Smooth muscle cell (in vitro differentiated cells): ENCODE data around the gene AGRN. TPM values are rescaled to one million over a fixed set of nuclear protein-coding genes. Genes with fewer than 3 reads are reported as not detected.

Experiments
- DNase-seq: peaks from one replicate; lab custom pipeline; 2025; ENCODE audit not compliant: unreplicated experiment; lab: John Stamatoyannopoulos, UW
- H2AFZ ChIP-seq: fragments of 200-600 bp; sonication (generic); 2 replicates; pipeline ENCODE4 v1.6.0; 2016; ENCODE audit warnings: antibody characterized with exemption, low read depth, mild to moderate bottlenecking
- H3F3A ChIP-seq: fragments of 200-600 bp; sonication (generic); 2 replicates; pipeline ENCODE4 v1.6.0; 2017; ENCODE audit warnings: antibody characterized with exemption, low read depth
- H3K27ac ChIP-seq: fragments of 200-600 bp; sonication (generic); 2 replicates; pipeline ENCODE4 v1.5.1; 2016; ENCODE audit warnings: low read depth, mild to moderate bottlenecking
- H3K27me3 ChIP-seq: fragments of 200-600 bp; sonication (generic); 2 replicates; pipeline ENCODE4 v1.6.1; 2016; ENCODE audit warnings: low read depth, mild to moderate bottlenecking
- H3K36me3 ChIP-seq: fragments of 200-600 bp; sonication (generic); 2 replicates; pipeline ENCODE4 v1.5.1; 2016; ENCODE audit warnings: low read depth
- H3K4me1 ChIP-seq: fragments of 200-600 bp; sonication (generic); 2 replicates; pipeline ENCODE4 v1.5.1; 2016; ENCODE audit warnings: low read depth
- H3K4me2 ChIP-seq: fragments of 200-600 bp; sonication (generic); 2 replicates; pipeline ENCODE4 v1.6.0; 2016; ENCODE audit warnings: mild to moderate bottlenecking
- H3K4me3 ChIP-seq: fragments of 200-600 bp; sonication (generic); 2 replicates; pipeline ENCODE4 v1.5.1; 2016; ENCODE audit warnings: mild to moderate bottlenecking
- H3K79me2 ChIP-seq: fragments of 200-600 bp; sonication (generic); 2 replicates; pipeline ENCODE4 v1.6.0; 2016; ENCODE audit warnings: low read depth, mild to moderate bottlenecking
- H3K9ac ChIP-seq: fragments of 200-600 bp; sonication (generic); 2 replicates; pipeline ENCODE4 v1.6.0; 2016; ENCODE audit warnings: low read depth
- H3K9me3 ChIP-seq: fragments of 200-600 bp; sonication (generic); replicated peaks from 2 replicates; pipeline ENCODE4 v1.5.1; 2016; ENCODE audit warnings: low read depth
- H4K20me1 ChIP-seq: fragments of 200-600 bp; sonication (generic); 2 replicates; pipeline ENCODE4 v1.6.0; 2016; ENCODE audit warnings: low read depth
- WGBS: methylation state at CpG from one replicate; pipeline ENCODE4 v1.1.7; 2016; ENCODE audit warnings: low lambda C conversion rate; 5-methylcytosine and 5-hydroxymethylcytosine counted together
- polyA plus RNA-seq: library from polyadenylated mRNA; unstranded; fragments of >200 nt; fragmentation: Nextera tagmentation; extraction: Ambion mirVana; gene quantifications from 2 replicates; pipeline ENCODE4 v1.2.1, GENCODE V29; 2016
- total RNA-seq: library from RNA; depleted of rRNA; stranded (reverse); fragments of >200 nt; gene quantifications from 2 replicates; pipeline ENCODE4 v1.2.3, GENCODE V29; 2014
- TF ChIP-seq, protein P1 (sequence below): fragments of 200-600 bp; sonication (generic); IDR thresholded peaks from 2 replicates; pipeline ENCODE4 v1.5.1; 2017; ENCODE audit warnings: borderline replicate concordance, mild to moderate bottlenecking, antibody characterized with exemption; ENCODE audit not compliant: insufficient read depth, poor library complexity, severe bottlenecking

AGRN gene
- total and polyA plus RNA-seq, 2 experiments from 2014 or later, result 17.5 to 24.7 TPM

DNA sequence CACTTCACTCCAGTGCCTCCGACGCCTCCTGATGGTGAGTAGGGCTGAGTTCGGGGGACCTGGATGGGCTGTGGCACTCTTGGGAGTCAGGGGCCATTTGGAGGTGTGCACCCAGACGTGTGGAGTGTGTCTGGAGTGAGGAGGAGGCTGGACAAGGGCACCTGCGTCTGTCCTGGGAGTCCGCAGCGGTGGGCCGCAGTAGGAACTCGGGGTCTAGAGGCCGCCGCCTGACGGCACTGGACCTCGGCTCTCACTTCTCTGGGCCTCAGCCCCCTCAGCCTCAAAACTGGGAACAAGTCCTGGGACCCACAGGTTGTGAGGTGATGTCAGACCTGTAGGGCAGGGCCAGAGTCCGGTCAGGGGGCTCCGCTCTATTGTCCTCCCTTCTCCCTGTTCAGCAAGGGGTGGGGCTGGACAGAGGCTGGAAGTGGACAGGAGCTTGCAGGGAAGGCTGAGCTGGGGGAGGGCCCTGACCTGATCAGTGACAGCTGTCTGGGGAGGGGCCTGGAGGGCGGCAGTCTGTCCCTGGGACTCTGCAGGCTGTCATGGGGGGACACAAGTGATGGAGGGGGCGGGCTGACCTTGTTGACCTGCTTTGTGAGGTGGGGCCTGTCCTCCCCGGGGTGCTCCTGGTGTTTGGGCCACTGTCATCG lies 15.5 kb downstream of the AGRN start:
- peaks cover 21% of the 10 kb centered on the region for H3K27me3 ChIP-seq
- H3K27ac ChIP-seq, result no peak overlapping the region
- H3K4me3 ChIP-seq, result no peak overlapping the region
- no peaks in the 10 kb centered on the region for H3K36me3 ChIP-seq
- H3F3A ChIP-seq, result no peaks in the 10 kb centered on the region
- H2AFZ ChIP-seq, result no peak overlapping the region
- TF ChIP-seq, protein P1, sequence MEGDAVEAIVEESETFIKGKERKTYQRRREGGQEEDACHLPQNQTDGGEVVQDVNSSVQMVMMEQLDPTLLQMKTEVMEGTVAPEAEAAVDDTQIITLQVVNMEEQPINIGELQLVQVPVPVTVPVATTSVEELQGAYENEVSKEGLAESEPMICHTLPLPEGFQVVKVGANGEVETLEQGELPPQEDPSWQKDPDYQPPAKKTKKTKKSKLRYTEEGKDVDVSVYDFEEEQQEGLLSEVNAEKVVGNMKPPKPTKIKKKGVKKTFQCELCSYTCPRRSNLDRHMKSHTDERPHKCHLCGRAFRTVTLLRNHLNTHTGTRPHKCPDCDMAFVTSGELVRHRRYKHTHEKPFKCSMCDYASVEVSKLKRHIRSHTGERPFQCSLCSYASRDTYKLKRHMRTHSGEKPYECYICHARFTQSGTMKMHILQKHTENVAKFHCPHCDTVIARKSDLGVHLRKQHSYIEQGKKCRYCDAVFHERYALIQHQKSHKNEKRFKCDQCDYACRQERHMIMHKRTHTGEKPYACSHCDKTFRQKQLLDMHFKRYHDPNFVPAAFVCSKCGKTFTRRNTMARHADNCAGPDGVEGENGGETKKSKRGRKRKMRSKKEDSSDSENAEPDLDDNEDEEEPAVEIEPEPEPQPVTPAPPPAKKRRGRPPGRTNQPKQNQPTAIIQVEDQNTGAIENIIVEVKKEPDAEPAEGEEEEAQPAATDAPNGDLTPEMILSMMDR, result no peak
- DNase-seq, result no peak
- H3K9me3 ChIP-seq, result no peaks in the 10 kb centered on the region
- H3K79me2 ChIP-seq, result no peaks in the 10 kb centered on the region
- H3K9ac ChIP-seq, result no peak overlapping the region
- no peak overlapping the region for H3K4me2 ChIP-seq
- peaks cover 85% of the 10 kb centered on the region for H4K20me1 ChIP-seq
- 98% methylated on average over 19 of the region's 19 CpGs for WGBS
- peaks cover 16% of the 10 kb centered on the region for H3K4me1 ChIP-seq

DNA sequence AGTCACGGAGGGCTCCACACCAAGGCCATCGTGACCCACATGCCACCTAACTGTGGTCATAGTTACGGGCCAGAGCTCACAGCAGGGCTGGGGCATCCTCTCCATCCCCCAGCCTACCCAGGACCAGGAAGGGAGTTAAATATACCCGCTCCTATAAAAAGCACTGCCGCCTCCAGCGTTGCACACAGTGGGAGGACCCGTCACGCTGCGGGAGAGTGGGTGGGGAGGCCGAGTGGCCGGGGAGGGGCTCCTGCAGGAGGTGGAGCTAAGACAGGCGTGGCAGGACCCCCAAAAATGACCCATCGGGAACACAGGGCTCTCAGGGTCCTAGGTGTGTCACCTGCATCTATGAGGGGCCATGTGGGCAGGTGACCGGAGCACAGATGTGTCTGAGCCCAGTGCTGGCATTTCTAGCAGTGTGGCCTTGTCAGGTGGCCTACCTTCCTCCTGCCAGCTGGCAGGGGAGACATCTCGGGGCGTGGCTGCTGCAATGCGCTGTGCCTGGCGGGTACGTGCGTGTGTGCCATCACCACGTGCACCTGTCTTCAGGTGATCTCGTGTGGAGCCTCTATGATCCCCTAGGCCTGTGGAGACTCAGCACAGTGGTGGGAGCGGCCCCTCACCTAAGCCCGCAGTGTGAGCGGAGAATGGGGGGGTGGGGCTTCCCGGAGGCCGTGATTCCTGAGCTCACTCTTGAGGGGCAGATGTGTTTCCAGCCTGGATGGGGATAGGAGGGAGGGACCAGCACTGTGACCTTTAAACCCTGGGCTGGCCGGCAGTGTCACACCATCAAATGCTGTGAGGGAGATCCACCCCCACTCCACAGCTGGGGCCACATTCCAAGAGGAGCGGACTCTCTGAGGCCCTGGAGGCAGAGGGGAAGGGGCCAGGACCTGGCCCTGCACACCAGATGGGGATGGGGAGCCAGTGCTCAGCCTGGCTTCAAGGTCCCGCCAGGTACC lies 17.7 kb downstream of the AGRN start:
- Histone ChIP-seq H3K4me1 (peaks cover 12% of the 10 kb centered on the region), H3K4me2 (no peak overlapping the region), H3K36me3 (no peaks in the 10 kb centered on the region), H4K20me1 (peaks cover 84% of the 10 kb centered on the region), H3F3A (no peaks in the 10 kb centered on the region), H3K27ac (no peak overlapping the region), H3K9me3 (no peaks in the 10 kb centered on the region), H3K79me2 (no peaks in the 10 kb centered on the region), H2AFZ (no peak overlapping the region), H3K27me3 (peaks cover 21% of the 10 kb centered on the region), H3K4me3 (no peak overlapping the region), H3K9ac (no peak overlapping the region)
- DNase-seq, result no peak
- 92% methylated on average over 28 of the region's 30 CpGs for WGBS
- TF ChIP-seq, protein P1, result no peak

DNA sequence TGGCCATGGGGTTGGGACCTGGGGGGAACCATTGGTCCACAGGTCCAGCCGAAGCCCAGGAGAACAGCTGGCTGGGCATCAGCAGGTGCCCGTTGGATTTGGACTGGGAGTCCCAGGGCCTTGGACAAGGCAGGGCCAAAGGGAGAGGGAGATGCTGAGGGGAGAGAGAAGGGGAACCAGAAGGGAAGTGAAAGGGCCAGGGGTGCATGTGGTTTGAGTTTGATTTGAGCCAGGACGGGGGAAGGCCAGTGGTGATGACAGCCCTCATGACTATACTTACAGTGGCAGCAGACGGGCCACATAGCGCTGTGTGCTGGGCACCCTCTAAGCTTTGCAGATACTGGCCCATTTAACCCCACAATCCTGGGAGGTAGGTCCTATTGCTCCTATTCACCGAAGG lies 18.8 kb downstream of the AGRN start:
- Histone ChIP-seq H2AFZ (no peak overlapping the region), H3F3A (no peaks in the 10 kb centered on the region), H3K27ac (no peak overlapping the region), H4K20me1 (peaks cover 88% of the 10 kb centered on the region), H3K4me3 (no peak overlapping the region), H3K36me3 (no peaks in the 10 kb centered on the region), H3K27me3 (peaks cover 20% of the 10 kb centered on the region), H3K9ac (no peak overlapping the region), H3K4me1 (peaks cover 10% of the 10 kb centered on the region), H3K79me2 (no peaks in the 10 kb centered on the region), H3K9me3 (no peaks in the 10 kb centered on the region), H3K4me2 (no peak overlapping the region)
- TF ChIP-seq, protein P1, result no peak
- 92% methylated on average over 6 of the region's 6 CpGs for WGBS
- no peak for DNase-seq
